Measurements from ENCODE around the gene RABEP2.
"Not testable (repeated sequence)": the region's sequence is repeated elsewhere in the genome, so short reads cannot be mapped to it uniquely, and the experiment has no call there.

The RABEP2 gene

GRCh38 chr16:28958836-28959235 is 33.8 kb upstream of the RABEP2 start:
- no peak for DNase-seq (ENCODE audit: low read depth)
- TF ChIP-seq CTCF (IDR thresholded peaks at IDR 0.05; ENCODE audit: control insufficient read depth, extremely low read depth, insufficient read depth) = no peak
- H3K4me3 ChIP-seq (ENCODE audit: low read depth, low read length) = no peak overlapping the region

- TF ChIP-seq CTCF (IDR thresholded peaks at IDR 0.05; ENCODE audit: control insufficient read depth, extremely low read depth, insufficient read depth) = no peak
- no peak for DNase-seq (ENCODE audit: low read depth)
- H3K4me3 ChIP-seq (ENCODE audit: low read depth, low read length) = no peak overlapping the region
These were observed 33.2 kb upstream of the RABEP2 start for GRCh38 chr16:28958216-28958615.

- TF ChIP-seq CTCF (IDR thresholded peaks at IDR 0.05; ENCODE audit: control insufficient read depth, extremely low read depth, insufficient read depth) = no peak
- H3K4me3 ChIP-seq (ENCODE audit: low read depth, low read length) = peak overlapping the region; percentile 79
- DNase-seq (ENCODE audit: low read depth) = no peak
These were observed 26.4 kb upstream of the RABEP2 start for GRCh38 chr16:28951410-28951943.

GRCh38 chr16:28950648-28951409 is 25.8 kb upstream of the RABEP2 start, which contains the start of gene NFATC2IP:
TSS of gene NFATC2IP (plus strand) at chr16:28950937. CDS start at chr16:28951012, 75 bp downstream.
- DNase-seq (ENCODE audit: low read depth) = peak; percentile 99
- peak within 1 kb of the TSS; percentile 79 for H3K4me3 ChIP-seq (ENCODE audit: low read depth, low read length)
- TF ChIP-seq CTCF (IDR thresholded peaks at IDR 0.05; ENCODE audit: control insufficient read depth, extremely low read depth, insufficient read depth) = no peak

- no peak overlapping the region for H3K4me3 ChIP-seq (ENCODE audit: low read depth, low read length)
- no peak for DNase-seq (ENCODE audit: low read depth)
- no peak for TF ChIP-seq CTCF (IDR thresholded peaks at IDR 0.05; ENCODE audit: control insufficient read depth, extremely low read depth, insufficient read depth)
These were observed 21.6 kb upstream of the RABEP2 start for GRCh38 chr16:28946681-28947080.

GRCh38 chr16:28943281-28943680 is 18.2 kb upstream of the RABEP2 start:
- DNase-seq (ENCODE audit: low read depth) = no peak
- TF ChIP-seq CTCF (IDR thresholded peaks at IDR 0.05; ENCODE audit: control insufficient read depth, extremely low read depth, insufficient read depth) = no peak
- H3K4me3 ChIP-seq (ENCODE audit: low read depth, low read length) = no peak overlapping the region

GRCh38 chr16:28939825-28940224 is 14.8 kb upstream of the RABEP2 start:
- H3K4me3 ChIP-seq (ENCODE audit: low read depth, low read length); DNase-seq (ENCODE audit: low read depth): not testable (repeated sequence)

Measured in LNCaP clone FGC (cell line).